ENCODE measurements around the gene PRDM2.
"Not testable (repeated sequence)": the region's sequence is repeated elsewhere in the genome, so short reads cannot be mapped to it uniquely, and the experiment has no call there.

Gene PRDM2

GRCh38 chr1:13699936-13700520 lies at the start of gene PRDM2:
Gene PRDM2 (plus strand): TSS chr1:13700188. CDS start chr1:13715606, 15,418 bp downstream.
- peak; percentile 17 to 48 for DNase-seq

GRCh38 chr1:13651279-13651678 lies 48.7 kb upstream of the PRDM2 start:
- no peak for DNase-seq

- DNase-seq, result no peak
These were observed 47.8 kb upstream of the PRDM2 start for GRCh38 chr1:13652238-13652637.

GRCh38 chr1:13661539-13661938 lies 38.4 kb upstream of the PRDM2 start:
- DNase-seq, result no peak

- no peak for DNase-seq
These were observed 37.5 kb upstream of the PRDM2 start for GRCh38 chr1:13662493-13662892.

- no peak for DNase-seq
These were observed 36.0 kb upstream of the PRDM2 start for GRCh38 chr1:13663969-13664368.

GRCh38 chr1:13664451-13664850 lies 35.5 kb upstream of the PRDM2 start:
- DNase-seq, result no peak

GRCh38 chr1:13666317-13666716 lies 33.7 kb upstream of the PRDM2 start:
- DNase-seq, result no peak

GRCh38 chr1:13667691-13668090 lies 32.3 kb upstream of the PRDM2 start:
- no peak for DNase-seq

GRCh38 chr1:13674377-13674776 lies 25.6 kb upstream of the PRDM2 start:
- DNase-seq, result no peak

GRCh38 chr1:13675151-13675651 lies 24.8 kb upstream of the PRDM2 start:
- no peak for DNase-seq

GRCh38 chr1:13677896-13678295 lies 22.1 kb upstream of the PRDM2 start:
- DNase-seq, result no peak

GRCh38 chr1:13679651-13680050 lies 20.3 kb upstream of the PRDM2 start:
- DNase-seq, result no peak

- DNase-seq, result not testable (repeated sequence)
These were observed 19.4 kb upstream of the PRDM2 start for GRCh38 chr1:13680609-13681008.

- DNase-seq, result no peak
These were observed 18.1 kb upstream of the PRDM2 start for GRCh38 chr1:13681921-13682320.

- no peak for DNase-seq
These were observed 17.5 kb upstream of the PRDM2 start for GRCh38 chr1:13682444-13682843.

GRCh38 chr1:13683206-13683605 lies 16.8 kb upstream of the PRDM2 start:
- DNase-seq, result no peak

- DNase-seq, result no peak
These were observed 12.8 kb upstream of the PRDM2 start for GRCh38 chr1:13687151-13687715.

- not testable (repeated sequence) for DNase-seq
These were observed 6.9 kb upstream of the PRDM2 start for GRCh38 chr1:13693094-13693493.

- DNase-seq, result no peak
These were observed 4.9 kb upstream of the PRDM2 start for GRCh38 chr1:13694886-13695684.

GRCh38 chr1:13697738-13698137 lies 2.2 kb upstream of the PRDM2 start:
- no peak for DNase-seq

GRCh38 chr1:13699510-13699909 lies 478 bp upstream of the PRDM2 start:
- no peak for DNase-seq

GRCh38 chr1:13700521-13701270 lies 708 bp downstream of the PRDM2 start:
- peak; percentile 10 to 40 for DNase-seq
